ENCODE results near the gene RHCG. TPM values are rescaled to one million over a fixed set of nuclear protein-coding genes. Genes with fewer than 3 reads are reported as not detected.

RHCG gene
- total and polyA plus RNA-seq, 2 of the 4 experiments (the other 2 are of a cell fraction): not detected

- WGBS, 2 experiments (ENCODE audit: extremely low coverage in 2 of 2, insufficient read length in 1 of 2): 0% methylated on average over 2 of the region's 5 CpGs; no CpG with 5 or more reads in 1 of the 2 experiments
- H2BK20ac ChIP-seq (ENCODE audit: low read depth, low read length): no peak overlapping the region
- no peaks in the 10 kb centered on the region for H3K4me1 ChIP-seq (ENCODE audit: control insufficient read depth, insufficient read depth, low read length)
- no peak overlapping the region for H3K4ac ChIP-seq (ENCODE audit: low read depth, low read length)
- H3K4me2 ChIP-seq (ENCODE audit: low read depth, low read length): no peak overlapping the region
- H3K23ac ChIP-seq (ENCODE audit: low read depth, low read length): no peak overlapping the region
- H3K79me1 ChIP-seq (ENCODE audit: low read depth in 1 of 2, low read length in 2 of 2): no peaks in the 10 kb centered on the region
- DNase-seq (no peak), ATAC-seq (ENCODE audit: low read depth) (0 out of 2 replicates have a peak, but pooled peaks have one; percentile 40)
- no peak overlapping the region for H3K4me3 ChIP-seq (ENCODE audit: insufficient read depth, low read depth, low read length)
- no peaks in the 10 kb centered on the region for H4K20me1 ChIP-seq (ENCODE audit: insufficient read depth, low read length)
- no peak overlapping the region for H3K56ac ChIP-seq (ENCODE audit: extremely low read depth, insufficient read depth, low read length)
- no peak overlapping the region for H3K14ac ChIP-seq (replicated peaks; ENCODE audit: low read depth, low read length)
- no peak overlapping the region for H4K8ac ChIP-seq (ENCODE audit: low read depth in 2 of 2, low read length in 2 of 2)
- dilution Hi-C loops (cut with HindIII; ENCODE audit: low sequenced_read_pairs, unreplicated experiment): no loop called here
- no peak overlapping the region for H3K9ac ChIP-seq (ENCODE audit: low read depth, low read length)
- no peak overlapping the region for H3K18ac ChIP-seq (ENCODE audit: low read depth, low read length)
- POLR2A ChIA-PET (ENCODE audit: unreplicated experiment): no interaction called here
- H3K9me1 ChIP-seq (ENCODE audit: insufficient read depth, low read length): no peaks in the 10 kb centered on the region; the same call in 1 of the 2 replicates
- no peak overlapping the region for H4K91ac ChIP-seq (ENCODE audit: insufficient read depth, low read depth, low read length)
- no peak overlapping the region for H2BK15ac ChIP-seq (ENCODE audit: low read depth, low read length)
- H3K27ac ChIP-seq (ENCODE audit: insufficient read depth, low read length): no peak overlapping the region
- H2AK5ac ChIP-seq (ENCODE audit: low read depth, low read length): no peak overlapping the region
- H3K36me3 ChIP-seq (ENCODE audit: control insufficient read depth, insufficient read depth, low read length): no peaks in the 10 kb centered on the region
- intact Hi-C loops (cut with micrococcal nuclease): no loop called here
- no peak overlapping the region for H2AK9ac ChIP-seq (replicated peaks; ENCODE audit: low read depth, low read length, poor library complexity)
- H3K9me3 ChIP-seq (ENCODE audit: control insufficient read depth, insufficient read depth, low read length): no peaks in the 10 kb centered on the region
- TF ChIP-seq CEBPB (IDR thresholded peaks at IDR 0.05; ENCODE audit: low read depth, low read length) (no peak), CTCF (conservative IDR thresholded peaks at IDR 0.05; ENCODE audit: low read depth, low read length) (peak; percentile 23)
- H3K27me3 ChIP-seq (ENCODE audit: control insufficient read depth, insufficient read depth, low read length): peaks cover 64% of the 10 kb centered on the region
- CTCF ChIA-PET: no interaction called here
- H2BK5ac ChIP-seq (ENCODE audit: low read depth, low read length, poor library complexity, severe bottlenecking): no peak overlapping the region
- BruUV-seq (replicated peaks): no TSS peak
- in situ Hi-C loops (cut with MboI; ENCODE audit: low sequenced_read_pairs): no loop called here
- no peak overlapping the region for H4K5ac ChIP-seq (ENCODE audit: low read depth, low read length)
- no peak overlapping the region for H2AFZ ChIP-seq (replicated peaks; ENCODE audit: low read length, poor library complexity)
- no peak overlapping the region for H2BK120ac ChIP-seq (ENCODE audit: low read depth, low read length)
Observed at GRCh38 chr15:89492111-89492641, 4.2 kb downstream of the RHCG start.
